Measurements from ENCODE around the gene KRT40.
A peak's percentile ranks its signal among the peaks of the same experiment; 100 is the strongest.

KRT40 gene

GRCh38 chr17:40974366-40974765 lies 9.8 kb downstream of the KRT40 start:
- in situ Hi-C loops (cut with HindIII; ENCODE audit: low sequenced_read_pairs) = no loop called here
- H3K4me3 ChIP-seq (ENCODE audit: low read depth, low read length) = no peak overlapping the region
- TF ChIP-seq, protein P1, sequence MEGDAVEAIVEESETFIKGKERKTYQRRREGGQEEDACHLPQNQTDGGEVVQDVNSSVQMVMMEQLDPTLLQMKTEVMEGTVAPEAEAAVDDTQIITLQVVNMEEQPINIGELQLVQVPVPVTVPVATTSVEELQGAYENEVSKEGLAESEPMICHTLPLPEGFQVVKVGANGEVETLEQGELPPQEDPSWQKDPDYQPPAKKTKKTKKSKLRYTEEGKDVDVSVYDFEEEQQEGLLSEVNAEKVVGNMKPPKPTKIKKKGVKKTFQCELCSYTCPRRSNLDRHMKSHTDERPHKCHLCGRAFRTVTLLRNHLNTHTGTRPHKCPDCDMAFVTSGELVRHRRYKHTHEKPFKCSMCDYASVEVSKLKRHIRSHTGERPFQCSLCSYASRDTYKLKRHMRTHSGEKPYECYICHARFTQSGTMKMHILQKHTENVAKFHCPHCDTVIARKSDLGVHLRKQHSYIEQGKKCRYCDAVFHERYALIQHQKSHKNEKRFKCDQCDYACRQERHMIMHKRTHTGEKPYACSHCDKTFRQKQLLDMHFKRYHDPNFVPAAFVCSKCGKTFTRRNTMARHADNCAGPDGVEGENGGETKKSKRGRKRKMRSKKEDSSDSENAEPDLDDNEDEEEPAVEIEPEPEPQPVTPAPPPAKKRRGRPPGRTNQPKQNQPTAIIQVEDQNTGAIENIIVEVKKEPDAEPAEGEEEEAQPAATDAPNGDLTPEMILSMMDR (IDR thresholded peaks at IDR 0.05; ENCODE audit: low read depth, low read length, missing control alignments) = no peak
- no peak for DNase-seq (ENCODE audit: low read depth)

DNA sequence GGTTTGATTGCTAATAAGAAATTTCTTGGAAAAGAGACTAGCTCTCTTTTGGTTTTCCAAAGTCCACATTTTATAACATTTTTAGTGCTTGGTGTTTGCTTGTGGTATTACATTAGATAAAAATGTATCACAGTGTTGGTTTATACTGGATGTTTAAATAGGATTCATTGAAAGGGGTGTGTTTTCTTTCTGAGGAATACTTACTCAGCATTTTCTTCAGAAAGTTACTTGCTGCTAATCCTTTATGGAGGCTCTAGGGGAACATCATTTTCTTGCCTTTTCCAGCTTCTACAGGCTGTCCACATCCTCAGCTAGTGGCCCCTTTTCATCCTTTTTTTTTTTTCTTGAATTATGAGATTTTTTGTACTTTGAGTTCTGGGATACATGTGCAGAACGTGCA lies 16.5 kb downstream of the KRT40 start:
- in situ Hi-C loops (cut with HindIII; ENCODE audit: low sequenced_read_pairs) = no loop called here
- DNase-seq (ENCODE audit: low read depth) = no peak
- no peak overlapping the region for H3K4me3 ChIP-seq (ENCODE audit: low read depth, low read length)
- TF ChIP-seq, protein P1 (IDR thresholded peaks at IDR 0.05; ENCODE audit: low read depth, low read length, missing control alignments) = no peak

GRCh38 chr17:40966848-40967247 lies 17.3 kb downstream of the KRT40 start, which contains the start of gene KRT39:
Gene KRT39, minus strand, starts transcription at chr17:40966948. Its CDS starts 92 bp downstream, at chr17:40966856.
- no peak for DNase-seq (ENCODE audit: low read depth)
- H3K4me3 ChIP-seq (ENCODE audit: low read depth, low read length) = no peak within 1 kb of the TSS
- in situ Hi-C loops (cut with HindIII; ENCODE audit: low sequenced_read_pairs) = no loop called here
- TF ChIP-seq, protein P1 (IDR thresholded peaks at IDR 0.05; ENCODE audit: low read depth, low read length, missing control alignments) = no peak

- no peak overlapping the region for H3K4me3 ChIP-seq (ENCODE audit: low read depth, low read length)
- TF ChIP-seq, protein P1 (IDR thresholded peaks at IDR 0.05; ENCODE audit: low read depth, low read length, missing control alignments) = peak; percentile 69
- no peak for DNase-seq (ENCODE audit: low read depth)
- in situ Hi-C loops (cut with HindIII; ENCODE audit: low sequenced_read_pairs) = no loop called here
Observed at GRCh38 chr17:40963838-40964237, 20.3 kb downstream of the KRT40 start.

DNA sequence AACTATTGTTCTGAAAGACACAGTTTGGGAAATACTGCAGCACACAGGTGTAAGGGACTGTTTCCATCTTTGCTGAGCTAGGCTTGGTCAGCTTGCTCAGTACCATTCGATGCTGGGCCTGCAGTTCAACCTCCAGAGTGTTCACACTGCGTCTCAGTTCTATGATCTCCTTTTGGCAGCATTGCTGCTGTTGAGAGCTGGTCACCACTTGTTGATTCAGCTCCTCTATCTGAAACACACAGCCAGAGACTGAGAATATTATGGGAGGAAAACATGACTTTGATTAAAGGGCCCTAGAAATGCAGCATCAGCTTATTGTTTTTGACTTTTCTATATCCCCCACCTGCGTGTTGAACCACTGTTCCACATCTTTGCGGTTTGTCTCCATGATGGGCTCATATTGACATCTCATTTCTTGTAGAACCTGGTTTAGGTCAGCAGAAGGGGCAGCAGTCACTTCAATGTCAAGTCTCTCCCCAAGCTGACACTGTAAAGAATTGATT lies 22.0 kb downstream of the KRT40 start:
- in situ Hi-C loops (cut with HindIII; ENCODE audit: low sequenced_read_pairs) = no loop called here

GRCh38 chr17:40961591-40961990 lies 22.5 kb downstream of the KRT40 start:
- no peak for DNase-seq (ENCODE audit: low read depth)

More for the DNA sequence above, 22.0 kb downstream of the KRT40 start:
- TF ChIP-seq, protein P1 (IDR thresholded peaks at IDR 0.05; ENCODE audit: low read depth, low read length, missing control alignments) = no peak
- no peak overlapping the region for H3K4me3 ChIP-seq (ENCODE audit: low read depth, low read length)
- DNase-seq (ENCODE audit: low read depth) = no peak

More at GRCh38 chr17:40961591-40961990, 22.5 kb downstream of the KRT40 start:
- TF ChIP-seq, protein P1 (IDR thresholded peaks at IDR 0.05; ENCODE audit: low read depth, low read length, missing control alignments) = no peak
- in situ Hi-C loops (cut with HindIII; ENCODE audit: low sequenced_read_pairs) = no loop called here
- no peak overlapping the region for H3K4me3 ChIP-seq (ENCODE audit: low read depth, low read length)
